GM10266 (cell line): ENCODE results near the gene PJA2.

Experiments used
- DNase-seq: peaks from one replicate; pipeline ENCODE4 v3.0.0; 2012; ENCODE audit errors: extremely low spot score
- CTCF ChIP-seq: IDR thresholded peaks from 2 replicates; pipeline ENCODE4 v1.5.1; 2012; ENCODE audit warnings: mild to moderate bottlenecking, low read depth; ENCODE audit not compliant: control insufficient read depth, insufficient read depth; ENCODE audit errors: missing control alignments

Gene PJA2

DNA sequence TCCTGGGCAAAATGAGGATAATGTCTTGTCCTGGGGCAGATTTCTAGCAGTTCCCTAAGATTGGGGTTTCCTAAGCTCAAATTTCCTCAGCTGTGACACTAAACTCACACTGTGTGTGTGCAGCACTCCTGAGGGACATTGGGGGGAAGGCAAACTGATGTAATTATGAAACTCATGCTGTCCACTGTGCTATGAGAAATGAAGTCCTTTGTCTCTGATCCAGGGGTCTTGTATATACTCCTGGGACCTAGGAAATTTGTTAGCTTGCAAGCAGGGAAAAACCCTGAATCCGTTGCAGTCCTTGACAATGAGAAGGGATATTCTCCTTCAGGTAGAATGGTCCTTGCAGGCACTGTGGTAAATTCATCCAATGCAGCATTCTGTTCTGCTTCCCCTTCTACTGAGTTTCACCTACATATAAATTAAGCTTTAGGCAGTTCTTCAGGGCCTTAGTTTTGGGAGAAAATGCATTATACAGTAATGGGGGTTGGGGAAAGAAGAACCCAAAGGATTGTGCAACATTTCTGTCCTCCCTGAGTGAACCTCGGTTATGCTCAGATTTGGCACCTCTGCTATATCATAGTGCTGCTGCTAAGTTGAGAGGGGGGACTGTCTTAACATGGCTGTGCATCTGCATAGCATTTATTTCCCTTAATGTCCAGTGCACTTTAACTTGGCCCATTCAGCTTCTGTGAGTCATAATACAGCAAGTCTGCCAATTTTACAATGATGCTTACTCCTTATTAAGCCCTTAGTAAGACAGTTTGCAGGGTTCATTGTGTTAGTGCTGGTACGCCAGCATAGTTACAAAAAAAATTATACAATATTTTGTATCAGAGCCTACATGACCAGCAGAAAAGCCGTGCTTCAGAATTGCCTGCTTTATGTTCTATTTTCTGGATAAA is 80.2 kb downstream of the PJA2 start:
- TF ChIP-seq CTCF, result no peak
- DNase-seq, result no peak

DNA sequence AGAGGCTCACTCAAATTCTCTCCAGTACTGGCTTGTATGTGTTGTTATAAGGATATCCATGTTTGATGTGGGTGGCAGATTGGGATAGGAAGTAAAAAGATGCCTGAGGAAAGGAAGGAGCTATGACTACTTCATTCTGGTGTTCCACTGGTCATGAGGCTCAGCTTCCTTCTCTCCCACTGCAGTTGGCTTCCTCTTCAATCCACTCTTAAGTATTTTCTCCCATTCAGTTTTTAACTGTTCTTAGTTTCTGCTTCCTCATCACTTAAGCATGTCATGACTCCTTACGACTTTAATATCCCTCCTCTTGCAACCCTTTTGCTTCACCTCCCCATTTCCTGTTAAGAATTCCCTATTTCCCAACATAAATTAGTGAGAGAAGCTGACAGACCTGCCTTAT is 81.1 kb downstream of the PJA2 start:
- TF ChIP-seq CTCF, result no peak
- no peak for DNase-seq

DNA sequence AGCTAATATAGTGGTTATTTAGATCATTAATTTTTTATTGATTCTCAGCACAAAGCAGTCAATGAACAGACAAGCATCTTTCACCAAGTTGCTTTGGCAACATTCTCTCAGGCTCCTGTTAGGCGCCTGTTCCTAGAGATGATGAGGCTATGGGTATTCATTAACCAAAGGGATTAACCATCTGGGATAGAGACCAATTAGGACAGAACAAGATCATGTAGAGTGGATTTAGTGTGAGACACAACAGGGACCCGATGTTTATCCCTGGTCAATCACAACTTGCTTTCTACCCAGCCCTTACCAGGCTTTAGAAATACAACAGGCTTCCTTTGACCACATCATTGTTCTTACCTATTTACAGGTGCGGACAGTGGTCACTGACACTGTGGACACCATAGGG is 82.2 kb downstream of the PJA2 start:
- no peak for TF ChIP-seq CTCF
- no peak for DNase-seq

- no peak for TF ChIP-seq CTCF
- no peak for DNase-seq
Measured at GRCh38 chr5:109326919-109327318, 82.9 kb downstream of the PJA2 start.

GRCh38 chr5:109325456-109325855 is 84.3 kb downstream of the PJA2 start:
- no peak for DNase-seq
- no peak for TF ChIP-seq CTCF

DNA sequence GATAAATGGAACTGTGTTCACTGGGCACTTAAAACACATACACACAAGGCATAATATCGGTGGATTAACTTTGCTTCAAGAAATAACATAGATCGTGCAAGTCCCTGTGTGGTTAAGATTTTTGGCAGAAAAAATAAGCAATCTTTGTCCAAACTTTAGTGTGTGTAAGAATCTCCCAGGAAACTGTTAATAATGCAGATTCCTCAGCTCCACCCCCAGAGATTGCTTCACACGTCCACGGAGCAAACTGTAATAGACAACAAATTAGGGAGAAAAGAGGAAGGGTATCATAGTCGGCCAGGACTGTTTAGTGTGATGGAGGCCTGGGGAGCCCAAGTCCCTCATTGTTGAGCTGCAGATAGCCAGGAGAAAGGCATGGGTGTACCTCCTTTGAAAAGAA is 84.8 kb downstream of the PJA2 start:
- TF ChIP-seq CTCF, result no peak
- DNase-seq, result no peak

DNA sequence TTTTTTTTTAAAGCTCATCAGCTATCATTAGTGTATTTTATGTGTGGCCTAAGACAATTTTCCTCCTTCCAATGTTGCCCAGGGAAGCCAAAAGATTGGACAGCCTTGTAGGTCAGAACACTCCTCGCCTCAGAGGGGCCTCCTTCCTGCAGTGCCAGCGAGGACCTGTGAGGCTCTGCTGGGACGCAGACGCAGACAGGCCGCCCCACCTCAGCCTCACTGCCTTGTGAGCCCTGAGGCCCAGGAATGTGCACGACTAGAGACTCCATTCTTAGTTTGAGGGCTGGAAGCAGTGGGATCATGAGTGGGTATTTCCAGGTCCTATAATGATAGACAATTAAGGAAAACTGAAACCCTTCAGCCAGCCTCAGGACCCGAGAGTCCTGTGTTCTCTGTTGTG is 85.4 kb downstream of the PJA2 start:
- no peak for DNase-seq

More for the DNA sequence above, 85.4 kb downstream of the PJA2 start:
- TF ChIP-seq CTCF, result no peak
